Measurements from ENCODE around the gene EXOC6. TPM values are rescaled to one million over a fixed set of nuclear protein-coding genes. Genes with fewer than 3 reads are reported as not detected.

Gene EXOC6
- total RNA-seq, 1 donor from 2014 or later = 13.9 TPM

- intact Hi-C loops (cut with micrococcal nuclease) = loop anchor here (5.0 kb wide), 1 partner anchor 1036 kb away; the partner anchor contains the start of gene TNKS2
Observed at GRCh38 chr10:92832998-92833650, 15.2 kb upstream of the EXOC6 start.

GRCh38 chr10:92834331-92834730, 14.0 kb upstream of the EXOC6 start:
- intact Hi-C loops (cut with micrococcal nuclease) = loop anchor here (5.0 kb wide), 1 partner anchor 1037 kb away; the partner anchor contains the start of gene TNKS2

- intact Hi-C loops (cut with micrococcal nuclease) = loop anchor here (5.0 kb wide), 1 partner anchor 1038 kb away; the partner anchor contains the start of gene TNKS2
Observed at GRCh38 chr10:92834986-92835385, 13.3 kb upstream of the EXOC6 start.

- intact Hi-C loops (cut with micrococcal nuclease) = loop anchor here (1.0 kb wide), 1 partner anchor 11 kb away; the partner anchor contains the start of gene EXOC6
Observed at GRCh38 chr10:92837456-92837855, 10.9 kb upstream of the EXOC6 start.

- intact Hi-C loops (cut with micrococcal nuclease) = no loop called here
Observed at GRCh38 chr10:92839191-92840085, 8.9 kb upstream of the EXOC6 start.

- intact Hi-C loops (cut with micrococcal nuclease) = loop anchor here (5.0 kb wide), 6 partner anchors 552 to 1972 kb away; partner anchors contain the start of genes BTAF1, CPEB3, MARCHF5 and PCGF5
Observed at GRCh38 chr10:92844746-92845145, 3.6 kb upstream of the EXOC6 start.

- intact Hi-C loops (cut with micrococcal nuclease) = loop anchor here (5.0 kb wide), 6 partner anchors 554 to 1974 kb away; partner anchors contain the start of genes BTAF1, CPEB3, MARCHF5 and PCGF5
Observed at GRCh38 chr10:92845921-92846320, 2.4 kb upstream of the EXOC6 start.

GRCh38 chr10:92846344-92846743, 2.0 kb upstream of the EXOC6 start:
- intact Hi-C loops (cut with micrococcal nuclease) = loop anchor here (5.0 kb wide), 6 partner anchors 554 to 1974 kb away; partner anchors contain the start of genes BTAF1, CPEB3, MARCHF5 and PCGF5

GRCh38 chr10:92846854-92847201, 1.5 kb upstream of the EXOC6 start:
- intact Hi-C loops (cut with micrococcal nuclease) = loop anchor here (1.0 to 5.0 kb wide), 7 partner anchors 555 to 1975 kb away; partner anchors contain the start of genes BTAF1, CPEB3, FRA10AC1 and MARCHF5

- intact Hi-C loops (cut with micrococcal nuclease) = loop anchor here (1.0 to 5.0 kb wide), 7 partner anchors 555 to 1975 kb away; partner anchors contain the start of genes BTAF1, CPEB3, FRA10AC1 and MARCHF5
Observed at GRCh38 chr10:92847202-92847864, 987 bp upstream of the EXOC6 start.

- intact Hi-C loops (cut with micrococcal nuclease) = loop anchor here (1.0 to 5.0 kb wide), 11 partner anchors 11 to 1976 kb away; partner anchors contain the start of genes BTAF1, CEP55, CPEB3 and MARCHF5
Observed at GRCh38 chr10:92848037-92848440, 281 bp upstream of the EXOC6 start.

- intact Hi-C loops (cut with micrococcal nuclease) = loop anchor here (1.0 to 5.0 kb wide), 8 partner anchors 158 to 1977 kb away; partner anchors contain the start of genes BTAF1, CPEB3, MARCHF5 and NOC3L
Observed at GRCh38 chr10:92849234-92849525, 860 bp downstream of the EXOC6 start.

- intact Hi-C loops (cut with micrococcal nuclease) = loop anchor here (1.0 to 5.0 kb wide), 8 partner anchors 158 to 1977 kb away; partner anchors contain the start of genes BTAF1, CPEB3, MARCHF5 and NOC3L
Observed at GRCh38 chr10:92849576-92850090, 1.3 kb downstream of the EXOC6 start.

- intact Hi-C loops (cut with micrococcal nuclease) = no loop called here
Observed at GRCh38 chr10:92850185-92850584, 1.9 kb downstream of the EXOC6 start.

GRCh38 chr10:92851003-92851402, 2.7 kb downstream of the EXOC6 start:
- intact Hi-C loops (cut with micrococcal nuclease) = no loop called here

GRCh38 chr10:92855560-92855959, 7.2 kb downstream of the EXOC6 start:
- intact Hi-C loops (cut with micrococcal nuclease) = no loop called here

GRCh38 chr10:92857904-92858514, 9.7 kb downstream of the EXOC6 start:
- intact Hi-C loops (cut with micrococcal nuclease) = no loop called here

- intact Hi-C loops (cut with micrococcal nuclease) = no loop called here
Observed at GRCh38 chr10:92867235-92867634, 18.9 kb downstream of the EXOC6 start.

GRCh38 chr10:92868036-92868435, 19.7 kb downstream of the EXOC6 start:
- intact Hi-C loops (cut with micrococcal nuclease) = no loop called here

GRCh38 chr10:92868557-92868956, 20.2 kb downstream of the EXOC6 start:
- intact Hi-C loops (cut with micrococcal nuclease) = no loop called here

All from T-helper 1 cell treated with Interleukin-12 subunit alpha and Interleukin-12 subunit beta and Interleukin-4 antibody, amounts not matched to agents 30 ng/mL and 1 ng/mL, for 36 hours (primary cell).